Measurements from ENCODE around the gene RSPH4A.
"Not testable (repeated sequence)": the region's sequence is repeated elsewhere in the genome, so short reads cannot be mapped to it uniquely, and the experiment has no call there.

The RSPH4A gene

GRCh38 chr6:116603916-116604315 lies 12.4 kb upstream of the RSPH4A start:
- H3K4me2 ChIP-seq (ENCODE audit: insufficient read depth, low read length, poor library complexity, severe bottlenecking), result peak overlapping the region; percentile 3
- not testable (repeated sequence) for H2BK12ac ChIP-seq (ENCODE audit: low read length); DNase-seq (ENCODE audit: low spot score); H4K91ac ChIP-seq (ENCODE audit: low read depth, low read length, poor library complexity); H3K4ac ChIP-seq (ENCODE audit: low read length); H2AK5ac ChIP-seq (ENCODE audit: low read depth, low read length); H3K18ac ChIP-seq (ENCODE audit: low read length); H2BK120ac ChIP-seq (ENCODE audit: low read depth, low read length); H3K4me1 ChIP-seq (ENCODE audit: control insufficient read depth in 2 of 2, insufficient read depth in 1 of 2, low read depth in 1 of 2, low read length in 2 of 2); H3K36me3 ChIP-seq (replicated peaks in 1 of 2; ENCODE audit: control insufficient read depth in 2 of 2, insufficient read depth in 2 of 2, low read length in 2 of 2); H3K27ac ChIP-seq (replicated peaks; ENCODE audit: low read length); H3K4me3 ChIP-seq (ENCODE audit: low read length in 2 of 2); H3K23ac ChIP-seq (ENCODE audit: low read depth, low read length, poor library complexity); H3K9ac ChIP-seq (ENCODE audit: low read depth, low read length, poor library complexity); H2AFZ ChIP-seq (ENCODE audit: low read length); H3K27me3 ChIP-seq (ENCODE audit: control insufficient read depth in 3 of 3, insufficient read depth in 3 of 3, low read depth in 1 of 3, low read length in 3 of 3); H2BK15ac ChIP-seq (ENCODE audit: low read length); H3K79me1 ChIP-seq (ENCODE audit: low read depth, low read length); H3K14ac ChIP-seq (ENCODE audit: low read length); H2BK5ac ChIP-seq (ENCODE audit: low read length); H4K8ac ChIP-seq (ENCODE audit: low read depth, low read length); H3K9me3 ChIP-seq (replicated peaks in 1 of 2; ENCODE audit: control insufficient read depth in 2 of 2, insufficient read depth in 1 of 2, low read depth in 1 of 2, low read length in 2 of 2)
- WGBS, 2 donors (ENCODE audit: extremely low coverage in 2 of 2, insufficient read length in 2 of 2, insufficient replicate concordance in 1 of 2), result no CpG with 5 or more reads among the region's 3 CpGs

GRCh38 chr6:116604868-116605267 lies 11.4 kb upstream of the RSPH4A start:
- no CpG with 5 or more reads among the region's 3 CpGs for WGBS, 2 donors (ENCODE audit: extremely low coverage in 2 of 2, insufficient read length in 2 of 2, insufficient replicate concordance in 1 of 2)
- not testable (repeated sequence) for H2BK15ac ChIP-seq (ENCODE audit: low read length); H3K27me3 ChIP-seq (ENCODE audit: control insufficient read depth in 3 of 3, insufficient read depth in 3 of 3, low read depth in 1 of 3, low read length in 3 of 3); H3K27ac ChIP-seq (replicated peaks; ENCODE audit: low read length); H3K79me1 ChIP-seq (ENCODE audit: low read depth, low read length); H3K4me3 ChIP-seq (ENCODE audit: low read length in 2 of 2); H3K9ac ChIP-seq (ENCODE audit: low read depth, low read length, poor library complexity); H3K14ac ChIP-seq (ENCODE audit: low read length); H2BK12ac ChIP-seq (ENCODE audit: low read length); H3K4ac ChIP-seq (ENCODE audit: low read length); H3K4me2 ChIP-seq (ENCODE audit: insufficient read depth, low read length, poor library complexity, severe bottlenecking); H4K8ac ChIP-seq (ENCODE audit: low read depth, low read length); DNase-seq (ENCODE audit: low spot score); H2AFZ ChIP-seq (ENCODE audit: low read length); H3K23ac ChIP-seq (ENCODE audit: low read depth, low read length, poor library complexity); H3K18ac ChIP-seq (ENCODE audit: low read length); H2BK120ac ChIP-seq (ENCODE audit: low read depth, low read length); H2AK5ac ChIP-seq (ENCODE audit: low read depth, low read length); H3K4me1 ChIP-seq (ENCODE audit: control insufficient read depth in 2 of 2, insufficient read depth in 1 of 2, low read depth in 1 of 2, low read length in 2 of 2); H3K9me3 ChIP-seq (replicated peaks in 1 of 2; ENCODE audit: control insufficient read depth in 2 of 2, insufficient read depth in 1 of 2, low read depth in 1 of 2, low read length in 2 of 2); H2BK5ac ChIP-seq (ENCODE audit: low read length); H4K91ac ChIP-seq (ENCODE audit: low read depth, low read length, poor library complexity); H3K36me3 ChIP-seq (replicated peaks in 1 of 2; ENCODE audit: control insufficient read depth in 2 of 2, insufficient read depth in 2 of 2, low read length in 2 of 2)

GRCh38 chr6:116605935-116606334 lies 10.3 kb upstream of the RSPH4A start:
- Histone ChIP-seq H2BK5ac (ENCODE audit: low read length) (no peak overlapping the region), H3K4me1 (ENCODE audit: control insufficient read depth in 2 of 2, insufficient read depth in 1 of 2, low read depth in 1 of 2, low read length in 2 of 2) (peaks cover 2 to 3% of the 10 kb centered on the region in 2 donors), H3K36me3 (replicated peaks in 1 of 2; ENCODE audit: control insufficient read depth in 2 of 2, insufficient read depth in 2 of 2, low read length in 2 of 2) (no peaks in the 10 kb centered on the region), H2BK12ac (ENCODE audit: low read length) (no peak overlapping the region), H3K27me3 (ENCODE audit: control insufficient read depth in 3 of 3, insufficient read depth in 3 of 3, low read depth in 1 of 3, low read length in 3 of 3) (no peaks in the 10 kb centered on the region), H3K4me3 (ENCODE audit: low read length in 2 of 2) (no peak overlapping the region), H3K4ac (ENCODE audit: low read length) (no peak overlapping the region), H3K4me2 (ENCODE audit: insufficient read depth, low read length, poor library complexity, severe bottlenecking) (no peak overlapping the region), H2AFZ (ENCODE audit: low read length) (no peak overlapping the region), H3K9ac (ENCODE audit: low read depth, low read length, poor library complexity) (no peak overlapping the region), H3K79me1 (ENCODE audit: low read depth, low read length) (no peaks in the 10 kb centered on the region), H3K23ac (ENCODE audit: low read depth, low read length, poor library complexity) (no peak overlapping the region), H4K91ac (ENCODE audit: low read depth, low read length, poor library complexity) (no peak overlapping the region), H3K27ac (replicated peaks; ENCODE audit: low read length) (no peak overlapping the region), H3K18ac (ENCODE audit: low read length) (no peak overlapping the region), H2AK5ac (ENCODE audit: low read depth, low read length) (no peak overlapping the region), H4K8ac (ENCODE audit: low read depth, low read length) (no peak overlapping the region), H2BK120ac (ENCODE audit: low read depth, low read length) (no peak overlapping the region), H3K9me3 (replicated peaks in 1 of 2; ENCODE audit: control insufficient read depth in 2 of 2, insufficient read depth in 1 of 2, low read depth in 1 of 2, low read length in 2 of 2) (no peaks in the 10 kb centered on the region), H2BK15ac (ENCODE audit: low read length) (no peak overlapping the region), H3K14ac (ENCODE audit: low read length) (no peak overlapping the region)
- WGBS, 2 donors (ENCODE audit: extremely low coverage in 2 of 2, insufficient read length in 2 of 2, insufficient replicate concordance in 1 of 2), result no CpG with 5 or more reads among the region's 4 CpGs
- DNase-seq (ENCODE audit: low spot score), result no peak

- H3K23ac ChIP-seq (ENCODE audit: low read depth, low read length, poor library complexity), result no peak overlapping the region
- no peak overlapping the region for H4K8ac ChIP-seq (ENCODE audit: low read depth, low read length)
- H3K4me3 ChIP-seq (ENCODE audit: low read length in 2 of 2), result no peak overlapping the region
- peak overlapping the region; percentile 1 for H3K18ac ChIP-seq (ENCODE audit: low read length)
- H3K4ac ChIP-seq (ENCODE audit: low read length), result no peak overlapping the region
- H3K27me3 ChIP-seq (ENCODE audit: control insufficient read depth in 3 of 3, insufficient read depth in 3 of 3, low read depth in 1 of 3, low read length in 3 of 3), result no peaks in the 10 kb centered on the region
- no peak overlapping the region for H3K14ac ChIP-seq (ENCODE audit: low read length)
- H2BK15ac ChIP-seq (ENCODE audit: low read length), result no peak overlapping the region
- no CpG with 5 or more reads among the region's 4 CpGs for WGBS, 2 donors (ENCODE audit: extremely low coverage in 2 of 2, insufficient read length in 2 of 2, insufficient replicate concordance in 1 of 2)
- H4K91ac ChIP-seq (ENCODE audit: low read depth, low read length, poor library complexity), result no peak overlapping the region
- no peaks in the 10 kb centered on the region for H3K9me3 ChIP-seq (replicated peaks in 1 of 2; ENCODE audit: control insufficient read depth in 2 of 2, insufficient read depth in 1 of 2, low read depth in 1 of 2, low read length in 2 of 2)
- no peak overlapping the region for H3K4me2 ChIP-seq (ENCODE audit: insufficient read depth, low read length, poor library complexity, severe bottlenecking)
- no peaks in the 10 kb centered on the region for H3K36me3 ChIP-seq (replicated peaks in 1 of 2; ENCODE audit: control insufficient read depth in 2 of 2, insufficient read depth in 2 of 2, low read length in 2 of 2)
- H3K79me1 ChIP-seq (ENCODE audit: low read depth, low read length), result no peaks in the 10 kb centered on the region
- no peak overlapping the region for H2BK12ac ChIP-seq (ENCODE audit: low read length)
- H3K9ac ChIP-seq (ENCODE audit: low read depth, low read length, poor library complexity), result no peak overlapping the region
- H2BK5ac ChIP-seq (ENCODE audit: low read length), result no peak overlapping the region
- DNase-seq (ENCODE audit: low spot score), result peak; percentile 18
- peak overlapping the region; percentile 75 for H2AFZ ChIP-seq (ENCODE audit: low read length)
- H2BK120ac ChIP-seq (ENCODE audit: low read depth, low read length), result no peak overlapping the region
- H3K27ac ChIP-seq (replicated peaks; ENCODE audit: low read length), result no peak overlapping the region
- no peak overlapping the region for H2AK5ac ChIP-seq (ENCODE audit: low read depth, low read length)
- H3K4me1 ChIP-seq (ENCODE audit: control insufficient read depth in 2 of 2, insufficient read depth in 1 of 2, low read depth in 1 of 2, low read length in 2 of 2), result peaks cover 6 to 7% of the 10 kb centered on the region in 2 donors
Observed at GRCh38 chr6:116611056-116611455, 5.2 kb upstream of the RSPH4A start.
